EH (cell line): ENCODE data around the gene HABP4.

Experiments
- DNase-seq: peaks from one replicate; pipeline ENCODE4 v3.0.0-alpha.2; 2015; ENCODE audit warnings: low read depth

HABP4 gene

DNA sequence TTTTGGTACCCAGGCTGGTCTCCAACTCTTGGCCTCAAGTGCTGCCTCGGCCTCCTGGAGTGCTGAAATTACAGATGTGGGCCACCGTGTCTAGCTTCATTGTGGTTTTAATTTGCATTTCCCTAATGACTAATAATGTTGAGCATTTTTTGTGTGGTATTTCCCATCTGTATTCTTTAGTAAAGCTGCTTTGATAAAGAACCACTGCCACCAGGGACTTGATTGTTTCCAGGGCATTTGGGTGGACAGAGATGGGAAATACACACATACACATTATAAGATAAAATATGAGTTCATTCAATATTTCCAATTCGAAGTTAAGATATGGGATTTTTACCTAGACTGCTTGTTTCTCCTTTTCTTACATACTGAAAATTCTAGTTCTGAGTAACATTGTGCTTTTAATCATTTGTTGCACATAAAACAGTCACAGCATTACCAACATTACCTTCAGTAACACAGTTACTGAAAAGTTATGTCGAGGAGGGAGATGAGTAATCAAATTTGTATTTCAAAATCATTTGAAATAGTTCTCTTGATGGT lies 28.9 kb downstream of the HABP4 start:
- DNase-seq: peak; percentile 64

DNA sequence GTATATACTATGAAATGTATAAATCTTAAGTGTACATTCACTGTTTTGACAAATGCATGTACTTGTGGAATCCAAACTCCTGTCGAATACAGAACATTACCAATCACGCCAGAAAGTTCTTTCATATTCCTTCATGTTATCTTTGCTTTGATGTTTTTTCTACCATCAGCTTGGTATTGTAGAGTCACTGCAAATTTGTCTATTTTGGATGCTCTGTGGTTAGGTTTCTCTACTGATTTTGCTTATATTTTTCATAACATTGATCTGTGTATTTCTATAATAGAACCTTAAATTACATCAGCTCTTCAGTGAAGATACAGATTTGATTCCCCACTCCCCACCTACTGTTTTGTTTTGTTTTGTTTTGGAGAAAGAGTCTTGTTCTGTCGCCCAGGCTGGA lies 30.8 kb downstream of the HABP4 start:
- no peak for DNase-seq

GRCh38 chr9:96482476-96482875 lies 32.5 kb downstream of the HABP4 start:
- DNase-seq: no peak

- no peak for DNase-seq
Measured at GRCh38 chr9:96483197-96483596, 33.2 kb downstream of the HABP4 start.

DNA sequence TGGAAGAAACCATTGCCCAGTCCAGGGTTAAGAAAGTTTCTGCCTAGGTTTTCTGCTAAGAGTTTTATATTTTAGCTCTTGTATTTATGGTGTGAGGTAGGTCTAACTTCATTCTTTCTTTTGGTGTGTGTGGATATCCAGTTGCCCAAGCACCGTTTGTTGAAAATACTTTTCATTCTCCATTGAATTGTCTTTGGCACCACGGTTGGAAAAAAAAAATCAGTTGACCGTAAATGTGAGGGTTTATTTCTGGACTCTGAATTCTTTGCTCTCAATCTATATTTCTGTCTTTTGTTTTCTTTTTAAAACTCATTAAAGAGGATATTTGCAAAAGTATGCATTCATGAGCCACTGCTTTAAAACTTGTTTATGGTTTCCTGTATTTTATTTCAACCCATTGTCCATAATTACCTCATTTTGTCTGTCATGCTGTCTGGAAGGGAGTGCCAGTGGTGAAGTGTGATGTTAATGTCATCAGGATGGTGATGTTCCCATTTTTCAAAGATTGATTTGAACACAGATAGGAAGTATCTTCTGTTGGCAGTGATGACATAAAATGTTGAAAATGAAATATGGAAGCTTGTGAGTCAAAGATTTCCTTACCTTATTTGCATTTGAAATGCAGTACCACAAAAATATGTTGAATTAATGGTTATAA lies 33.9 kb downstream of the HABP4 start:
- peak; percentile 80 for DNase-seq

DNA sequence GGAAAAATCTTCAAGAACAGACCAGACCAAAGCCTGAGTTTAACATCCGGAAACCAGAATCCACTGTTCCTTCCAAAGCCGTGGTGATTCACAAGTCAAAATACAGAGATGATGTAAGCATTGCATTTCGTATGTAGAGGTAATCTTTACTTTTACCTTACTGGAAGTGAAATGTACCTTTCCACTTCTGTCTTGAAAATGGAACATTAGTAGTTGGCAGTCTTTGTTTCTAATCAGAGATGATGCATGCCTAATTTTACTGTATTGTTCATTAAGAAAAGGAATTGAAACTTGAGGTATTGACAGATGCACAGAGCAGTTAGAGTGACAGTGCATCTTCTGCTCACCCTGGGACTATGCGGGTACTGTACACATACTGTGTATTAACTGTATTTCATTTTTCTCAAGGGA lies 34.6 kb downstream of the HABP4 start:
- DNase-seq: peak; percentile 39

GRCh38 chr9:96485280-96485679 lies 35.3 kb downstream of the HABP4 start:
- DNase-seq: no peak

DNA sequence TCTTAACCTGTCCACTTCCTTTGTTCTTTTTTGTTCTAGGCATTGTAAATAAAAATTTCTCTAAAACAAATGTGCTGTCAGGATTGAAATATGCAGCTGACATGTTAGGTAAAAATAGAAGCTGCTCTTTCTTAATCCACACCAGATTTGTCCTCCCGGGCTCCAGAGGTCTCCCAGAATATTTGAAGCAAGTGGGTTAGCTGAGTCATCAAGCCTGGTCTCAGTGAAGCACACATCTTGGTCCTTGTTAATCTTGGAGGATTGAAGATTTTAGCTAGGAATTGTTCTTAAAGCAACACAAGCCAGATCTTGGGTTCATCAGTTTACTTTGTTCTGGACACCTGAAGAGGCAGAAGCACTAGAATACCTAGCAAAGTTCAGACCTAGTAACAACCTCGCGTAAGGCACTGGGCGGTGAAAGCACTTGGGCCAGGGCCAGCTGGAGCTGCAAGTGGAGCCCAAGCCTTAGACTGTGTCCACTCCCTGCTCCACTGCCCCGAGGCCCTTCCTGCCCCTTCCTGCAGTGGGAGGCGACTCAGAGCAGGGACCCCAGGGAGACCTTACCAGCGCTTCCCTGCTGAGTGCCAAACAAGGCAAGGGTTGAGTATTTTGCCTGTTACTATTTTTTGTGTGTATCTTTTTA lies 36.5 kb downstream of the HABP4 start:
- DNase-seq: peak; percentile 94

- no peak for DNase-seq
Measured at GRCh38 chr9:96487029-96487396, 37.0 kb downstream of the HABP4 start.

GRCh38 chr9:96487949-96488348 lies 38.0 kb downstream of the HABP4 start:
- no peak for DNase-seq

DNA sequence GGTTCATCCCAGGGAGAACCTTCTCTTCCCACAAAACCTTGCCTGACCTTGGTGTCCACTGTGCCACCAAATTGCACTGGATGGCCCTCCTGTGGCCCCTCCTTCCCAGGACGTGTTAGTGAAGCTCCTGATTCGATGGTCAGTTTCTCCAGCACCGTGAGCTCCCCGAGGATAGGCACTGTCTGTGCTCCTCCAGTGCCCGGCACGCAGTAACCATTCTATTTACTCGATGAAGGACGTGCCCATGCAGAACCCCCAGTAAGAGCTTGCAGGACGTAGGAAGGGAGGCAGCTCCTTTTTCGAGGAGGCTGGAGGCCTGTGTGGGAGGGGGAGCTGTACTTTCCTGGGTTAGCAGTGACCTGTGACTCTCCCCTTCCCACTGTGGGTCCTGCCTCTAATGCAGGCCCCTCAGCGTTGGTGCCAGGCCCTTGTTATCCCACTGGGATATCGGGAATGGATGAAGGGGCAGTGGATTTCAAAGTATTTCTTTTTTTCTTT lies 39.6 kb downstream of the HABP4 start:
- DNase-seq: no peak

DNA sequence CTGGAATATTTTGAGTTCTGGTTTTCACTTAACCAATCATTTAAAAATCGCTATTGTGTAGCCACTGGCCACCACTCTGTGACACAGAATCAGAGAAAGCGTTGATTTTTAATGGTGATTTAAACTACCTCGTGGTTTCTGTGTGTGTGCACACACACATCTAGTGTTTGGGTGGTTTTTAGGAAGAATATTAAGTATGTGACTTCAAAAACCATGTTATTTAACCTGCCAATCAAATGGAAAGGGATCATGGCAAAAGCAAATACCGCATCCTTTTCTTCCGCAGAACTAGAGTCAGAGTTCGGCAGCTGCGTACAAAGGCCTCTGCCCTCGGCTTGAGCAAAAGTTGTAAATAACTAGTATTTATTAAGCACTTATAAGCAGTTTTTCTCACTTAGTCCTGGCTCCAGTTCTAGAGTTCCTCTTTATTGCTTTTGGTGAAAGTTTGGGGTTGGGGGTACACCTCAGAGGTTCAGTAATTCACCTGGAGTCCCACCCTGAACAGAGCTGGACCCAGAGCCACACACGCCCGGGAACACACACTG lies 40.6 kb downstream of the HABP4 start:
- DNase-seq: no peak

GRCh38 chr9:96491079-96491879 lies 41.3 kb downstream of the HABP4 start:
- DNase-seq: peak; percentile 36

DNA sequence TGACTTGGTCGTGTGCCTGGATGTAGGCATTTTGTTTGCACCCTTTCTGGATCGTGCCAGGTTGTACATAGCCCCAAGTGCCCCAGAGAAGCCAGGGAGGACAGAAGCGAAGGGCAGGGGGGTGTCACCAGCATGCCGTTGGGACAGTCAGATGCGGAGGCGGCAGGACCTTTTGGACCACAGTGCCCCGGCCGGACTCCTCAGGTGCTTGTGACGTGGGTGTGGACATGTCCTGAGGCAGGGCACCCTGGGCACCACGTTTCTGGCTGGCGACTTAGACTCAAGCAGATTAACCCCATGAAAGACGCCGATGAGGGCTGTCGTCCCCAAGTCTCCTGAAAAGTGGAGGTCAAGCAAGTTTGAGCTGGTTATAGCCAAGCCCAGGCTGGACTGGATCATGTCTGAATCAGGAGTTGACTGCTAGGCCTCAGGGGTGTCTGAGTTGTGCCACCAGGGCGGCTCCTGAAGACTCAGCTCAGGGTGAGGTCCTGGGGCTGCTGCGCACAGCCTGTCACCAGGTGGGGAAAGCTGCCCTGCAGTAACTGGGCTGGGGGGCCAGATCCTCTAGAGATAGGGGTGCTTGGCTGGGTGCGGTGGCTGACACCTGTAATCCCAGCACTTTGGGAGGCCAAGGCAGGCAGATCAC lies 42.0 kb downstream of the HABP4 start:
- no peak for DNase-seq

GRCh38 chr9:96492993-96493531 lies 43.1 kb downstream of the HABP4 start:
- no peak for DNase-seq

DNA sequence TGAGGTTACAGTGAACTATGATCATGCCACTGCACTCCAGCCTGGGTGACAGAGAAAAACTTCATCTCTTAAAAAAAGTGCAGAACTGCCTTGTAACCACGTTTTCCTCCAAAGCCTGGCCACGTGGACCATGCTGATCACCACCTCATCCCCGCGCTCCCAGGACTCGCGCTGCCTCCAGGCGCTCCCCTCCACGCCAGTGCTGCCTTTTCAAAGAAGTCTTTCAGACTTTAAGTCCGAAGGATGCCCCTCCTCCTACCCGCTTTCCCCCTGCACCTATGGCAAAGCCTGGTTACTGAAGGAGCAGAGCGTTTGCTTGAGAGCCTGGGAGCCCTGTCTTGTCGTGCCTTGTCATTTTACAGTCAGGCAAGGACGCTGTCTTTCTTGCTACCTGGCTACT lies 43.8 kb downstream of the HABP4 start:
- no peak for DNase-seq

DNA sequence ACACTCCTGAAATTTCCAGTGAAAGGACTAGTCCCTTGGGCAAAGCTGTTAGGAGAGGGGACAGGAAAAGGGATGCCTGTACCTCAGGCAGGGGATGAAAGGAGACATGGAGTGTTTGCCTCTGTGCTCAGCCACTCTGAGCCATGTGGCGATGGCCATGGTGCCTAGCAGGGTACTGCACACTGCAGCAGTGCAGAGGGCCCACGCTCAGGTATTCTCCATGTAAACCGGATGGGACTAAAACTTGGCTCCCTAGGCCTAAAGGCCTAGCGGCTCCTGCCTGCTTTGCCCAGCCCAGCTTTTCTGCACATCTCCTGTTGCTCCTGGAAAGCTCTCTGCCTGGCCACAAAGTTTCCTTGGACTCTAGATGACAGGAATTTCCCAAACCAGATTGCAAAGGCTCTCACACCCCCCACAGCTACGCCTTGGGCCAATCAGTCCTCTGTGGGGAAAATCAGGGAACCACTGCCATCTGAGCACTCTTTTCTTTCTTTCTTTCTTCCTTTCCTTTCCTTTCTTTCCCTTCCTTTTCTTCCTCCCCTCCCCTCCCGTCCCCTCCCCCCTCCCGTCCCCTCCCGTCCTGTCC lies 44.3 kb downstream of the HABP4 start:
- peak; percentile 27 for DNase-seq

GRCh38 chr9:96495341-96495740 lies 45.4 kb downstream of the HABP4 start:
- DNase-seq: peak; percentile 81

GRCh38 chr9:96496368-96497116 lies 46.6 kb downstream of the HABP4 start:
- no peak for DNase-seq

DNA sequence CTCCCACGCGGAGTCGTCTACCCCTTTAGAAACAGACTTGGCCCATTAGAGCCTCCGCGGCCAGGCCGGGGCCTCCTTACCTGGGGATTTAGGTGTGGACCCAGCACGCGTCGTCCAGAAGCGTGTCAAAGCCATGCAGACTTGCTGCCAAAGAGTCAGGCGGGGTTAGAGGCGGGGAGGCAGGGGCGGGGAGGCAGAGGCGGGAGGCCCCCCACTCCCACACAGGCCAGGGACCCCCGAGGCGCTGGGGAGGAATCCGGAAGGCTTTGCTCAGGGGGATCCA lies 47.1 kb downstream of the HABP4 start:
- DNase-seq: no peak

DNA sequence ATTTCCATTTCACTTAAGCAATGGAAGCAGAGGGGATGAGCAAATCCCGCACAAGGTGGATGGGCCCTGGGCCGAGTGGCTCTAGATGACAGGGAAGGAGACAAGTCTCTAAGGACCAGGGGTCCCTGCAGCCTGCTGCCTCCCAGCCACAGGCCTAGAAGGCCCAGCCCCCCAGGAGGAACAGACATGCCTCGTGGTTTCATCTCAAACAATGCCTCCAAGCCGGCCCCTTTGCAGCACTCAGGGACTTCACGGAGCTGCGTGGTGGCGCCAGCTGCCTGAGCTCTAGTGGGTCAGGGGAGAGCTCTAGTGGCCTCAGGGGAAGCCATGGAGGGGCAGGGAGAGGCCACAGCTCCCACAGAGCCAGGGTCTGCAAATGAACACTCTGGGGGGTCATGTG lies 48.8 kb downstream of the HABP4 start:
- DNase-seq: no peak
